NOMO-1 treated with dmso at 0.1 percent for 144 hours (cell line): Measurements from ENCODE around the gene POLD1.
"Not testable (repeated sequence)": the region's sequence is repeated elsewhere in the genome, so short reads cannot be mapped to it uniquely, and the experiment has no call there.

Experiments
- DNase-seq: peaks from one replicate; lab custom pipeline; 2025; ENCODE audit not compliant: unreplicated experiment; lab: John Stamatoyannopoulos, UW

POLD1 gene

GRCh38 chr19:50433201-50434180, 49.3 kb downstream of the POLD1 start:
- DNase-seq, result no peak

- DNase-seq, result no peak
Observed at GRCh38 chr19:50434525-50434924, 50.4 kb downstream of the POLD1 start.

DNA sequence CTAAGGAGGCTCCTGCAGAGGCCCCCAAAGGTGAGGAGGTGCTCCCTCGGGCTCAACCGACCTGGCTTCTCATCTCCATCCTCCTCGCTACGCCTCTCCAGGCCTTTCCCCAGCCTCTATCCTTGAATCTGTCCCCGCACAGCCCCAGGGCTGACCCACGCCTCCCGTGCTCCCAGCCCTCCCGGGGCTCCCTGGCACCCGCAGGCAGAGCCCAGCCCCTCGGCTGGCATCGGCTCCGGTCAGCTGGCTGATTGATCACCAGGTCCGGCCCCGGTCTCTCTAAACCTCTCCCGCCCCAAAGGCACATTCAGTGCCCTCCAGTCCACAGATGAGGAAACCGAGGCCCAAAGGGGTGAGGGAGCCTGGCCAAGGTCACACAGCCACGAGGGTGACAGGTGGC, 51.1 kb downstream of the POLD1 start:
- DNase-seq, result no peak

- DNase-seq, result no peak
Observed at GRCh38 chr19:50435627-50436026, 51.5 kb downstream of the POLD1 start.

GRCh38 chr19:50437862-50438449, 53.8 kb downstream of the POLD1 start:
- no peak for DNase-seq

DNA sequence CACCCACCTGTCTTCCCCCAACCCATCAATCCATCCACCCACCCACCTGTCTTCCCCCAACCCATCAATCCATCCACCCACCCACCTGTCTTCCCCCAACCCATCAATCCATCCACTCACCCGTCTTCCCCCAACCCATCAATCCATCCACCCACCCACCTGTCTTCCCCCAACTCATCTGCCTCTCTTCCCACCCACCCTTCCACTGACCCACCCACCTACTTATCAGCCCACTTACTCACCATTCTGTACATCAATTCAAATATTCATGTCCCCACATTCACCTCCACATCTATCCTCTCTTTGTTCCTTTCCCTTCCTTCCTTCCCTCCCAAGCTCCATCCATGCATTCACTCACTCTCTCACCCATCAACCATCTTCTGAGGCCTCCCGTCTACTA, 55.0 kb downstream of the POLD1 start:
- DNase-seq, result not testable (repeated sequence)

DNA sequence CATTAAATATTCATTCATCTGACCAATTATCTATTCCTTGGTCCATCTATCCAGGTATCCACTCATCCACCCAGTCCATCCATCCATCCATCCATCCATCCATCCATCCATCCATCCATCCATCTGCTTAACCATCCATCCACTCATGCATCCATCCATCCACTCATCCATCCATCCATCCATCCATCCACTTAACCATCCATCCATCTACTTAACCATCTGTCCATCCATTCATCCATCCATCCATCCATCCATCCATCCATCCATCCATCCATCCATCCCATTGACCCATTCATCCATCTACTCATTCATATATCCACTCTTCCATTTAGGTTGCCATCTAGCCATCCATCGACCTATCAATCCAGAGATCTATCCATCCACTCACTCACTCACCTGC, 59.9 kb downstream of the POLD1 start:
- no peak for DNase-seq

DNA sequence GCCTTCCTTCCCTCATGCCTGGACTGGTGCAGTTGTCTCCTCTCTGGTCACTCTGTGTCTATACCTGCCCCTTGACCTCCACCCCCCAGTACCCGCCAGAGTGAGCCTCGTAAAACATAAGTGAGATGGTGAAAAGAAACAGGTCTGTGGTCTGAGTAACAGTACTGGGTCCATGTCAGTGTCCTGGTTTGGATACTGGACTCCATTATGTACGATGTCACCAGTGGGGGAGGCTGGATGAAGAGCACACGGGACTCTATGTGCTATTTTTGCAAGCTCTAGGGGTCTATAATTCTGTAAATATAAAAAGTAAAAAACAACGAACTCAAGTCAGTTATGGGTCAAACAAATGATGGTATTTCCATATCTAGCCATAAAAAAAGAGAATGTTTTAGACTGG, 62.9 kb downstream of the POLD1 start:
- no peak for DNase-seq

- no peak for DNase-seq
Observed at GRCh38 chr19:50447750-50448149, 63.6 kb downstream of the POLD1 start.

DNA sequence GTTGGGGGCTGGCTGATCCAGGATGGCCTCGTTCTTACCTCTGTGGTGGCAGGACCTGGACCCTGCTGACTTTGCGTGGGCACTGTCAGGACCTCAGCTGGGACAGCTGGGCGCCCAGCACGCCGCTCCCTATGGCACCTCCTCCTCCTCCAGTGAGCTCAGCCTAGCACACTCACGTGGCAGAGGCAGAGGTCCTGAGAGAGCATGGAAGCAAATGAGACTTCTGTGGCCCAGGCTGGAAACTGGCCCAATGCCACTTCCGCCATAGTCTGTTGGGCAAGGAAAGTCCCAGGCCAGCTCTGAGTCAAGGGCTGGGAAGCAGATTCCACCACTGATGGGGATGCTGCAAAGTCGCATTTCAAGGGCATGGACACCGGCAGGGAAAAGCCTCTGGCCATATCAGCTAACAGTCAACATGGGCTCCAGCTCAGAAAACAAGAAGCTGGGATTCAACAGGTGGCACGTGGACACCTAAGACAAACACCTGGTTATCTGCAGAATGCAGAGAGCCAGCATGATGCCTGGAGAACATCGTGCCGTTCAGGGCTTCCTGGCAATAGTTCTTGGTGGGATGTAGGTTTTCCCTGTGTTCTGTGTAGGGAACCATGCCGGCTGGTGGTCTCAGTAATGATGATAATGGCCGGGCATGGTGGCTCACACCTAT, 65.2 kb downstream of the POLD1 start:
- no peak for DNase-seq

DNA sequence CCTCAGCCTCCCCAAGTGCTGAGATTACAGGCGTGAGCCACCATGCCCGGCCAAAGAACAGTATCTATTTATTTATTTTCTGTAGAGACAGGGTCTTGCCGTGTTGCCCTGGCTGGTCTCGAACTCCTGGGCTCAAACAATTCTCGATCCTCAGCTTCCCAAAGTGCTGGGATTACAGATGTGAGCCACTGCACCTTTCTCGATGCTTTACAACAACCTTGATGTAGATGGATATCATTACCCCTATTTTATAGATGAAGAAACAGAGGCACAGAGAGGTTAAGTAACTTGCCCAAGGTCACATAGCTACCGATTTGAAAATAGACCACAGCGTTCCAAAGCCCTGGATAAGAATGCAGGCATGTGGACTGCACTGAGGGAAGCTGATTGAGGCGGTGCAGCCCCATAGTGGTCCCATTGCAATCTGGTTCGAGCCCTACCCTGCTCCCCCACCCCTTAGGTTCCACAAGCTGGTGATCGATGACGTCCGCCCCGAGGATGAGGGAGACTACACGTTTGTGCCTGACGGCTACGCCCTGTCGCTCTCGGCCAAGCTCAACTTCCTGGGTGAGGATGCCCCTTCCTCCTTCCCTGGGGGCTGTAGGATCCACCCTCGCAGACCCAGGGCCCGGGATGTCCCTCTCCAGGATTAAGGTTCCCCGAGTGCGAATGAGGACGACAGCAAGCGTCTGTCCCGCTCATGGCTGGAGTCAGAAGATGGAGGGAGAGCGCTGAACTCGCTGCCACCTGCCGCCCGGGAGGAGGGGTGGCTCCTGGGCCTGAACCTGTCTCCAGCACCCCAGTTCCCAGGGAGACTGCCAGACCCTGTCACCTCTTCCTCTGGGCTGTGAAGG, 66.4 kb downstream of the POLD1 start:
- no peak for DNase-seq

GRCh38 chr19:50451223-50451534, 67.0 kb downstream of the POLD1 start:
- no peak for DNase-seq

DNA sequence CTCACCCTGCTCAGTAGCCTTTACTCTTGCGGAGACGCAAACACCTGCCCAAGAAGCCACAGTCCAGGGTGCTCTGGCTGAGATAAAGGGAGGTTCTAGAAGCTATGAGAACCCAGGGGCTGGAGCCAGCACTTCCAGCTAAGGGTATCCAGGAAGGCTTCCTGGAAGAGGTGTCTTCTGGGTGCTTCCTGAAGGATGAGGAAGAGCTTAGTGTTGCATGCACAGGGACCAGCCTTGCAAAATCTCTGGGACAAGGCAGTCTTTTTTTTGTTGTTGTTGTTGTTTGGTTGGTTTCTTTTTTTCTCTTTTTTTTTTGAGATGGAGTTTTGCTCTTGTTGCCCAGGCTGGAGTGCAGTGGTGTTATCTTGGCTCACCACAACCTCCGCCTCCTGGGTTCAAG, 69.1 kb downstream of the POLD1 start:
- no peak for DNase-seq

- no peak for DNase-seq
Observed at GRCh38 chr19:50455992-50456391, 71.8 kb downstream of the POLD1 start.

- DNase-seq, result no peak
Observed at GRCh38 chr19:50457300-50457699, 73.2 kb downstream of the POLD1 start.

DNA sequence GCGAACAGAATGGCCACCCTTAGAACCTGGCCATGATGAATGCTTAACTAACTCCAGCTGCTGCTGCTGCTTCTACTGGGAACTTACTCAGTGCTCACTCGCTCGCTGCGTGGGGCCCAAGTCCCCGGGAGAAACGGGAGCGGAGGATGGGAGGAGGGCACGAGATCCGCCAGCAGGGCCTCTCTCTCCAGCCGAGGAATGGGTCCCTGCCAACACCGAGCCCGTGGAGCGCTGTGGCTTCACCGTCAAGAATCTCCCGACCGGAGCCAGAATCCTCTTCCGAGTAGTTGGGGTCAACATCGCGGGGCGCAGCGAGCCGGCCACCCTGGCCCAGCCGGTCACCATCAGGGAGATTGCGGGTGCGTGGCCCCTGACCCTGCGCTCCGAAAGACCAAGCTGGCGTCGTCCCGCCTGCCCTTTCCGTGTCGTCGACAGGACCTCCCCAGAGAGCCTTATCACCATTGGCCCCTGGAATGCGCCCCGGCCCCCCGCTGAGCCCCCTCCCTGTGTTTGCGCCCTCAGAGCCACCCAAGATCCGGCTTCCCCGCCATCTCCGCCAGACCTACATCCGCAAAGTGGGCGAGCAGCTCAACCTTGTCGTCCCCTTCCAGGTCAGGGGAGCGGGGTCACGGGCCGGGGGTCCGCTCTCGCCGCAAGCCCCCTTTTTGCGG, 74.4 kb downstream of the POLD1 start:
- DNase-seq, result no peak

DNA sequence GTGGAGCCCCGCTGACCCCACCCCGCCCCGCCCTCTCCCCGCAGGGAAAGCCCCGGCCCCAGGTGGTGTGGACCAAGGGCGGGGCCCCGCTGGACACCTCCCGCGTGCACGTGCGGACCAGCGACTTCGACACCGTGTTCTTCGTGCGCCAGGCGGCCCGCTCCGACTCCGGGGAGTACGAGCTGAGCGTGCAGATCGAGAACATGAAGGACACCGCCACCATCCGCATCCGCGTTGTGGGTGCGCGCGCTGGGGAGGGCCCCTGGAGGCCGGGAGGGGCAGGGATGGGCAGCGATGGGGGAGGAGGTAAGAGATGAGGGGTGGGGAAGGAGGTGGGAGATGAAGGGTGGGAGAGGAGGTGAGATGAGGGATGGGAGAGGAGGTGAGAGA, 74.9 kb downstream of the POLD1 start:
- no peak for DNase-seq

GRCh38 chr19:50459638-50460037, 75.5 kb downstream of the POLD1 start:
- DNase-seq, result no peak

DNA sequence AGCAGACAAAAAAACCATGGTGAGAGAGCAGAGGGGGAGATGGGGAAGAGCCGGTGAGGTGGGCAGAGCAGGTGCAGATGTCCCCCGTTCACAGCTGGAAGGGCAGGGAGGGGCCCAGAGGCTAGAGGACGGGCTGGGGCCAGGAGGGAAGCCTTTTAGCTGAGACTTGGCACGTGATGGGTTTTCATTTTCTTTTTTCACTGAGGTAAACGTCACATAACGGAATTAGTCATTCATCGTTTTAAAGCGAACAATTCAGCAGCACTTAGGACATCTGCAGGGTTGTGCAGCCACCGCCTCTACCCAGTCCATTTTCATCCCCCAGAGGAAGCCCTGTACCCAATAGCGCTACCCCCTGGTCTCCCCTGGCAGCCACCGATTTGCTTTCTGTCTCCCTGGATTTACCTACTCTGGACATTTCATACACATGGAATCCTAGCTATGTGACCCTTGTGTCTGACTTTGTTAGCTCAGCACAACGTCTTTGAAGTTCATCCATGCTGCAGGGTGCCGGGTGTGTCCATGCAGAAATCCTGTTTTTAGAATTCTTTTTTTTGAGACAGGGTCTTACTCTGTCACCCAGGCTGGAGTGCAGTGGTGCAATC, 76.1 kb downstream of the POLD1 start:
- no peak for DNase-seq
